DOHH2 (cell line): ENCODE data around the gene BASP1.

Source experiments
- CTCF ChIP-seq: fragments of 200-600 bp; sonication (generic); IDR thresholded peaks from one replicate; pipeline ENCODE4 v1.5.1; 2014; ENCODE audit warnings: antibody characterized with exemption, mild to moderate bottlenecking, low read depth, low read length; ENCODE audit not compliant: poor library complexity, severe bottlenecking
- EZH2phosphoT487 ChIP-seq: fragments of 200-600 bp; sonication (generic); IDR thresholded peaks from 2 replicates; pipeline ENCODE4 v1.6.1; 2017; ENCODE audit warnings: borderline replicate concordance, mild to moderate bottlenecking, antibody characterized with exemption, low read length, moderate library complexity, mixed read lengths

GRCh38 chr5:17267106-17267505, 49.7 kb downstream of the BASP1 start:
- no peak for TF ChIP-seq CTCF
- TF ChIP-seq EZH2phosphoT487, result no peak
